Trophoblast cell (in vitro differentiated cells and primary cell): ENCODE data around the gene WNK2.
A peak's percentile ranks its signal among the peaks of the same experiment; 100 is the strongest.

ENCODE experiments used
- DNase-seq, 2 donors: peaks; one replicate each; pipeline ENCODE4 v3.0.0-alpha.2; 2016
- H2AFZ ChIP-seq: 2 replicates; pipeline ENCODE4 v1.6.1; 2013; ENCODE audit warnings: low read length, moderate library complexity, mild to moderate bottlenecking; ENCODE audit not compliant: insufficient read depth, poor library complexity
- H2AK5ac ChIP-seq: 2 replicates; pipeline ENCODE4 v1.6.1; 2013; ENCODE audit warnings: mild to moderate bottlenecking, low read length
- H2BK120ac ChIP-seq: 2 replicates; pipeline ENCODE4 v1.6.1; 2013; ENCODE audit warnings: low read length, mild to moderate bottlenecking, moderate library complexity; ENCODE audit not compliant: insufficient read depth, poor library complexity
- H2BK12ac ChIP-seq: 2 replicates; pipeline ENCODE4 v1.6.1; 2013; ENCODE audit warnings: mild to moderate bottlenecking, low read length, moderate library complexity
- H2BK5ac ChIP-seq: 2 replicates; pipeline ENCODE4 v1.6.1; 2013; ENCODE audit warnings: low read length, low read depth, moderate library complexity, mild to moderate bottlenecking; ENCODE audit not compliant: poor library complexity
- H3K14ac ChIP-seq: 2 replicates; pipeline ENCODE4 v1.6.1; 2013; ENCODE audit warnings: mild to moderate bottlenecking, low read length
- H3K18ac ChIP-seq: 2 replicates; pipeline ENCODE4 v1.6.1; 2013; ENCODE audit warnings: mild to moderate bottlenecking, low read length
- H3K23ac ChIP-seq: 2 replicates; pipeline ENCODE4 v1.6.1; 2013; ENCODE audit warnings: low read length
- H3K27ac ChIP-seq: 2 replicates; pipeline ENCODE4 v1.5.1; 2013; ENCODE audit warnings: low read depth, mild to moderate bottlenecking, inconsistent platforms, low read length, moderate library complexity
- H3K27me3 ChIP-seq: 2 replicates; pipeline ENCODE4 v1.6.1; 2013; ENCODE audit warnings: inconsistent platforms, mild to moderate bottlenecking, low read length, moderate library complexity; ENCODE audit not compliant: insufficient read depth
- H3K36me3 ChIP-seq, 2 experiments: 1 replicate in 1 of 2; 2 replicates in 1 of 2; pipeline ENCODE4 v1.6.1; 2013; ENCODE audit warnings: low read length in 2 of 2, mild to moderate bottlenecking in 2 of 2, moderate library complexity in 1 of 2; ENCODE audit not compliant: insufficient read depth in 2 of 2, control insufficient read depth in 1 of 2
- H3K4ac ChIP-seq: 2 replicates; pipeline ENCODE4 v1.6.1; 2013; ENCODE audit warnings: low read depth, mild to moderate bottlenecking, low read length, moderate library complexity
- H3K4me1 ChIP-seq, 2 experiments: 1 replicate in 1 of 2; 2 replicates in 1 of 2; pipeline ENCODE4 v1.6.1; 2013; ENCODE audit warnings: low read length in 2 of 2, mild to moderate bottlenecking in 2 of 2, moderate library complexity in 1 of 2; ENCODE audit not compliant: insufficient read depth in 2 of 2, control insufficient read depth in 1 of 2
- H3K4me2 ChIP-seq: 2 replicates; pipeline ENCODE4 v1.6.1; 2013; ENCODE audit warnings: inconsistent platforms, mild to moderate bottlenecking, low read length, moderate library complexity
- H3K4me3 ChIP-seq: 2 replicates; pipeline ENCODE4 v1.5.1; 2013; ENCODE audit warnings: mild to moderate bottlenecking, low read depth, low read length, inconsistent platforms
- H3K79me1 ChIP-seq: one replicate; pipeline ENCODE4 v1.6.1; 2013; ENCODE audit warnings: low read length
- H3K79me2 ChIP-seq: 2 replicates; pipeline ENCODE4 v1.6.1; 2013; ENCODE audit warnings: low read length, mild to moderate bottlenecking; ENCODE audit not compliant: control insufficient read depth, insufficient read depth, poor library complexity
- H3K9ac ChIP-seq: 2 replicates; pipeline ENCODE4 v1.6.1; 2013; ENCODE audit warnings: mild to moderate bottlenecking, low read length
- H3K9me3 ChIP-seq: 2 replicates; pipeline ENCODE4 v1.6.1; 2013; ENCODE audit warnings: low read depth, mild to moderate bottlenecking, control low read depth, inconsistent platforms, low read length; ENCODE audit not compliant: insufficient read depth
- H4K12ac ChIP-seq: 2 replicates; pipeline ENCODE4 v1.6.1; 2013; ENCODE audit warnings: low read depth, mild to moderate bottlenecking, low read length, moderate library complexity
- H4K8ac ChIP-seq: 2 replicates; pipeline ENCODE4 v1.6.1; 2013; ENCODE audit warnings: low read depth, mild to moderate bottlenecking, low read length, moderate library complexity
- H4K91ac ChIP-seq: one replicate; pipeline ENCODE4 v1.6.1; 2013; ENCODE audit warnings: low read depth, mild to moderate bottlenecking, low read length, moderate library complexity
- WGBS: extraction: QIAGEN DNeasy Blood & Tissue Kit; methylation state at CpG from one replicate; pipeline ENCODE4 v1.1.7; 2013; ENCODE audit warnings: missing lambda C conversion rate; ENCODE audit not compliant: insufficient read length, insufficient coverage; ENCODE audit errors: extremely low coverage; 5-methylcytosine and 5-hydroxymethylcytosine counted together

The WNK2 gene

DNA sequence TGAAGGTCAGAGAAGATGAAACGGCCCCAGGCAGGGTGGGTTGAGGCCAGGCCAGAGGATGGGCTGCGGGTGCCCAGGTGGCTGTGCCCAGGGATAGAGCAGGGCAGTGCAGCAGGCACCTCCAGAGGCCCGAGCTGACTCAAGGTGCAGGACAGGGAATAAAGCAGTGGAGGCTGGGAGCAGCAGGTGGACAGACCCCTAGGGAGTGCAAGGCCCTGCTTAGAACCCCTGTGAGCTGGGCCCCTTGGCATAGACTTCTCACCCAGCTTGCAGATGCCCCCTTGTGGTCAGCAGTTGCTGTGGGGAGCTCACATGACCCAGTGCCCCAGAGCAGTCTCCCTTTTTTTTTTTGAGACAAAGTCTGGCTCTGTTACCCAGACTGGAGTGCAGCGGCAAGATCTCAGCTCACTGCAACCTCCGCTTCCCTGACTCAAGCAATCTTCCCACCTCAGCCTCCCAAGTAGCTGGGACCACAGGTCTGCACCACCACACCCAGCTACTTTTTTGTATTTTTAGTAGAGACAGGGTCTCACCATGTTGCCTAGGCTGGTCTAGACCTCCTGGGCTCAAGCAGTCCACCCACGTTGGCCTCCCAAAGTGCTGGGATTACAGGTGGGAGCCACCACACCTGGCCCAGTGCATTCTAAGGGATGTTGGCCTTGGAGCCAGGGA, 118.8 kb downstream of the WNK2 start:
- H2BK120ac ChIP-seq = no peak overlapping the region
- H3K4me1 ChIP-seq = no peaks in the 10 kb centered on the region
- H3K27me3 ChIP-seq = no peaks in the 10 kb centered on the region
- no peak overlapping the region for H3K9ac ChIP-seq
- no CpG with 5 or more reads among the region's 6 CpGs for WGBS
- H3K18ac ChIP-seq = no peak overlapping the region
- no peak overlapping the region for H4K12ac ChIP-seq
- no peak overlapping the region for H2BK5ac ChIP-seq
- H3K27ac ChIP-seq = no peak overlapping the region
- H3K4ac ChIP-seq = no peak overlapping the region
- no peaks in the 10 kb centered on the region for H3K9me3 ChIP-seq
- no peak overlapping the region for H4K8ac ChIP-seq
- H3K4me3 ChIP-seq = no peak overlapping the region
- no peaks in the 10 kb centered on the region for H3K36me3 ChIP-seq
- no peak overlapping the region for H2AK5ac ChIP-seq
- no peaks in the 10 kb centered on the region for H3K79me1 ChIP-seq
- no peak overlapping the region for H2BK12ac ChIP-seq
- no peak overlapping the region for H4K91ac ChIP-seq
- H3K4me2 ChIP-seq = no peak overlapping the region
- peak; percentile 34 to 65 for DNase-seq
- no peaks in the 10 kb centered on the region for H3K79me2 ChIP-seq
- H3K23ac ChIP-seq = no peak overlapping the region
- no peak overlapping the region for H2AFZ ChIP-seq
- no peak overlapping the region for H3K14ac ChIP-seq

DNA sequence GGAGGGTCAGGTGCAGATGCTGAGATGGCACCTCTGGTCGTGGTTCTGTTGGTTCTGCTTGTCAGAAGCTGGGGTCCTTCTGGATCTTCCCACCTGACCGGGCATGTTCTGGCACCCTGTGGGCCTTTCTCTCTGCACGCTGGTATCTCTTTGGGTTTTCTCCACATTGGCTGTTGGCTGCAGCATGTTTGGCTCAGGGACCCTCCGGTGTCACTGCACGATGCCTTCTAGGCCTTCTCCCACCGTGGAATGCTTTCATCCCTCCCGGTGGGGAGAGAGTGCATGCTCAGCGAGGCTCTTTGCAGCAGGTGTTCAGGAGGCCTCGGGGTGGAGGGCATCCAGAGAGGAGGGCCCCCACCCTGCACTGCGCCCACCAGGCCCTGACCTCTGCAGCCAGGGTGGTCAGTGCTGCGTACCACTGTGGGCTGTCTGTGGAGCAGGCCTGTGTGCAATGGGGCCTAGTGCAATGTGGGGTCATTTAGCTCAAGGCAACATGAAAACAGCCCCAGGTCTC, 119.4 kb downstream of the WNK2 start:
- no peak overlapping the region for H4K91ac ChIP-seq
- H3K4ac ChIP-seq = no peak overlapping the region
- H3K23ac ChIP-seq = no peak overlapping the region
- no CpG with 5 or more reads among the region's 11 CpGs for WGBS
- H2AFZ ChIP-seq = no peak overlapping the region
- H3K36me3 ChIP-seq = peaks cover 0 to 2% of the 10 kb centered on the region in 2 experiments
- H3K9me3 ChIP-seq = no peaks in the 10 kb centered on the region
- H3K27me3 ChIP-seq = no peaks in the 10 kb centered on the region
- no peak overlapping the region for H2BK12ac ChIP-seq
- H3K27ac ChIP-seq = no peak overlapping the region
- no peak overlapping the region for H3K4me2 ChIP-seq
- no peak overlapping the region for H3K18ac ChIP-seq
- no peaks in the 10 kb centered on the region for H3K4me1 ChIP-seq
- no peak overlapping the region for H3K14ac ChIP-seq
- no peaks in the 10 kb centered on the region for H3K79me2 ChIP-seq
- no peak overlapping the region for H3K4me3 ChIP-seq
- H2BK5ac ChIP-seq = no peak overlapping the region
- no peak overlapping the region for H2BK120ac ChIP-seq
- no peak overlapping the region for H2AK5ac ChIP-seq
- H3K79me1 ChIP-seq = no peaks in the 10 kb centered on the region
- no peak for DNase-seq
- H4K8ac ChIP-seq = no peak overlapping the region
- H3K9ac ChIP-seq = no peak overlapping the region
- H4K12ac ChIP-seq = no peak overlapping the region

DNA sequence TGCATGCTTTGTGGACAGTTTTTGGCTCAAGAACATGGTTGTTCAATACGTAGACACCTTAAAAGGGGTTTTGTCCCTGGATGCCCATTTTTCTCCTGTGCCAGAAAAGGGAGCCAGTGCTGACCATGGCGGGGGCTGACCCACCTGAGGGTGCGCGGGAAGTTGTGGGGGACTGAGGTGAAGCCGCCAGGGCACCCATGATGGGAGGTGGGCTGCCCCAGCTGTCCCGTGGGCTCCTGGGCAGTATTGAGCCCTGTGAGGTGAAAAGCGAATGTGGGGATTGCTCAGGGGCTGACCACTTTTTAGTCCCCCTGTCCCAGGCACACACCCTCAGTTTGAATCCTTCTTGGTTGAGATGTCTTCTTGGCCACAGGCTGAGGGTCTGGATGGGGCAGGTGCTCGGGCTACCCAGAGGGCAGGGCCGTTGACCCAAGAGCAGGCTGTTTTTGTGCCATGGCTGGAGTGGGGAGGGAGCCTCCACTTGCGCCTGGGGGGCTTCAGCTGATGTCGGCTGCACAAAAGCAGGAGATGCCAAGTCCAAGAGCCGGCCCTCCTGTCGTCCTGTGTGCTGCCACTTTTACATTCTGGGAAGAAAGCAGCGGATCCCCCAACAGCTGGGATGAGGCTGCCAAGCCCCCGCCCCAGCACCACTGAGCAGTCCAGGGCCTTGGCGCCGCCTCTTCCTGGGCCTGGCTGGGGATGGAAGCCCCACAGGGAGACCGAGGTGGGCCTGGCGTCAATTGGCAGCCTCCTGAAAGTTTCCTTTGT, 120.1 kb downstream of the WNK2 start:
- Histone ChIP-seq H3K14ac (no peak overlapping the region), H4K91ac (no peak overlapping the region), H3K4ac (no peak overlapping the region), H2AFZ (no peak overlapping the region), H3K9me3 (no peaks in the 10 kb centered on the region), H2BK12ac (no peak overlapping the region), H3K79me1 (no peaks in the 10 kb centered on the region), H2AK5ac (no peak overlapping the region), H4K8ac (no peak overlapping the region), H3K27me3 (no peaks in the 10 kb centered on the region), H3K36me3 (peaks cover 0 to 2% of the 10 kb centered on the region in 2 experiments), H2BK120ac (no peak overlapping the region), H4K12ac (no peak overlapping the region), H3K18ac (no peak overlapping the region), H3K9ac (no peak overlapping the region), H3K23ac (no peak overlapping the region), H3K4me3 (no peak overlapping the region), H3K4me1 (no peaks in the 10 kb centered on the region), H3K4me2 (no peak overlapping the region), H2BK5ac (no peak overlapping the region), H3K27ac (no peak overlapping the region), H3K79me2 (no peaks in the 10 kb centered on the region)
- WGBS = no CpG with 5 or more reads among the region's 19 CpGs
- no peak for DNase-seq

DNA sequence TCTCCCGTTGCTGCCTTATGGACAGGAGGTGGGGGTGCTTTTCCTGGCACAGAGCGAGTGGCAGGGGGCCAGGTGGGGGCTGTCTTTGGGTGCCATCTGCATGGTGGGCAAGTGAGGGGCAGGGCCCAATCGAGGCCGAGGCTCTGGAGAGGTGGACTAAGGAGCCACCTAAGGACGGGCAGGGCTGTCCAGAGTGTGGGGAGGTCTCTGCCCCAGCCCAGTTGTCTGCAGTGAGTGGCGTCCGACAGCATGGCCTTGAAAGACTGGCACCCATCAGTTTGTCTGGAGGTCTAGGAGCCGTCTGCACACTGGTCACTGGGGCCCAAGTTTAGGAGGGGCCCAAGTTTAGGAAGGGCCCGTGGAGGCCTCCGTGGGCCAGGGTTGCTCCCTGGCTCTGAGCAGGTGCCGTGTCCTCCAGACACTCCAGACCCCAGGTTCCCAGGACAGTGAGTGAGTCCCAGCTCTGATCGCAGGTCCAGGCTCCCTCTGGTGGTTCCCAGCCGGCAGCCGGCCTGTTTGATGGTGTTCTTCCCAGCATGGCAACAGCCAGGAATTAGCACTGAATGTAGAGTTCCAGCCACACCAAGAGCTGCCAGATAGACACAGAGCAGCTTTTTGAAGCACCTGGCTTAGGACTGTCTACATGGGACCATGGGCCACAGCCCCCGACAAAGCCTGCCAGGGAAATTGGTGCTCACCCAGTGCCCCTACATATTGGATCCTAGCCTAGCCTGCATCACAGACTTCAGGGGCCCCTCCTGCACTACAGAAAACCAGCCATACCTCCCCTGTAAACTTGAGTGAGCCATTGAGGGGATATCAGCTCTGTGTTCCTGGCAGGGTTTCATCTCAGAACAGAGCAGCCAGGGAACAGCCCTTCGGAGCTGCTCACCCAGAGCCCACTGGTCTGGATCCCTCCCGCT, 120.9 kb downstream of the WNK2 start:
- Histone ChIP-seq H3K4me2 (no peak overlapping the region), H3K79me2 (no peaks in the 10 kb centered on the region)

More for the DNA sequence above, 120.9 kb downstream of the WNK2 start:
- no peaks in the 10 kb centered on the region for H3K4me1 ChIP-seq
- no peaks in the 10 kb centered on the region for H3K27me3 ChIP-seq
- H4K91ac ChIP-seq = no peak overlapping the region
- peaks cover 0 to 2% of the 10 kb centered on the region in 2 experiments for H3K36me3 ChIP-seq
- no peak overlapping the region for H3K4ac ChIP-seq
- H2BK5ac ChIP-seq = no peak overlapping the region
- H4K8ac ChIP-seq = no peak overlapping the region
- no CpG with 5 or more reads among the region's 17 CpGs for WGBS
- no peak overlapping the region for H2BK12ac ChIP-seq
- no peak overlapping the region for H3K14ac ChIP-seq
- H3K9me3 ChIP-seq = no peaks in the 10 kb centered on the region
- DNase-seq = peak; percentile 64 to 70
- H3K23ac ChIP-seq = no peak overlapping the region
- no peak overlapping the region for H2AK5ac ChIP-seq
- H4K12ac ChIP-seq = no peak overlapping the region
- no peak overlapping the region for H3K27ac ChIP-seq
- no peak overlapping the region for H3K4me3 ChIP-seq
- no peak overlapping the region for H2AFZ ChIP-seq
- H2BK120ac ChIP-seq = no peak overlapping the region
- H3K79me1 ChIP-seq = no peaks in the 10 kb centered on the region
- no peak overlapping the region for H3K18ac ChIP-seq
- H3K9ac ChIP-seq = no peak overlapping the region
